ENCODE data around the gene HEMK1.
A peak's percentile ranks its signal among the peaks of the same experiment; 100 is the strongest.

Gene HEMK1

GRCh38 chr3:50591196-50591741 is 21.9 kb downstream of the HEMK1 start:
- H3K4me3 ChIP-seq (ENCODE audit: low read depth, low read length), result no peak overlapping the region
- H2AFZ ChIP-seq (ENCODE audit: low read length, unreplicated experiment), result no peak overlapping the region
- H3K27ac ChIP-seq (ENCODE audit: low read depth, low read length), result peak overlapping the region; percentile 76
- peaks cover 37% of the 10 kb centered on the region for H3K4me1 ChIP-seq (ENCODE audit: control insufficient read depth, insufficient read depth, low read length, unreplicated experiment)
- H3K36me3 ChIP-seq (ENCODE audit: insufficient read depth, low read length), result no peaks in the 10 kb centered on the region
- H3K79me2 ChIP-seq (ENCODE audit: control insufficient read depth, insufficient read depth, low read length, unreplicated experiment), result no peaks in the 10 kb centered on the region
- H3K27me3 ChIP-seq (ENCODE audit: insufficient read depth, low read length), result no peaks in the 10 kb centered on the region

GRCh38 chr3:50592568-50592967 is 23.2 kb downstream of the HEMK1 start:
- no peak overlapping the region for H3K27ac ChIP-seq (ENCODE audit: low read depth, low read length)
- H3K4me3 ChIP-seq (ENCODE audit: low read depth, low read length), result no peak overlapping the region
- H3K36me3 ChIP-seq (ENCODE audit: insufficient read depth, low read length), result no peaks in the 10 kb centered on the region
- H3K4me1 ChIP-seq (ENCODE audit: control insufficient read depth, insufficient read depth, low read length, unreplicated experiment), result peaks cover 34% of the 10 kb centered on the region
- H3K79me2 ChIP-seq (ENCODE audit: control insufficient read depth, insufficient read depth, low read length, unreplicated experiment), result no peaks in the 10 kb centered on the region
- no peak overlapping the region for H2AFZ ChIP-seq (ENCODE audit: low read length, unreplicated experiment)
- no peaks in the 10 kb centered on the region for H3K27me3 ChIP-seq (ENCODE audit: insufficient read depth, low read length)

- Histone ChIP-seq H3K27ac (ENCODE audit: low read depth, low read length) (no peak overlapping the region), H3K27me3 (ENCODE audit: insufficient read depth, low read length) (no peaks in the 10 kb centered on the region), H3K79me2 (ENCODE audit: control insufficient read depth, insufficient read depth, low read length, unreplicated experiment) (no peaks in the 10 kb centered on the region), H3K4me1 (ENCODE audit: control insufficient read depth, insufficient read depth, low read length, unreplicated experiment) (peaks cover 25% of the 10 kb centered on the region), H3K36me3 (ENCODE audit: insufficient read depth, low read length) (no peaks in the 10 kb centered on the region), H2AFZ (ENCODE audit: low read length, unreplicated experiment) (no peak overlapping the region), H3K4me3 (ENCODE audit: low read depth, low read length) (no peak overlapping the region)
Observed at GRCh38 chr3:50594253-50594785, 25.0 kb downstream of the HEMK1 start.

- Histone ChIP-seq H3K79me2 (ENCODE audit: control insufficient read depth, insufficient read depth, low read length, unreplicated experiment) (no peaks in the 10 kb centered on the region), H3K36me3 (ENCODE audit: insufficient read depth, low read length) (no peaks in the 10 kb centered on the region), H2AFZ (ENCODE audit: low read length, unreplicated experiment) (no peak overlapping the region), H3K4me1 (ENCODE audit: control insufficient read depth, insufficient read depth, low read length, unreplicated experiment) (peaks cover 28% of the 10 kb centered on the region), H3K4me3 (ENCODE audit: low read depth, low read length) (no peak overlapping the region), H3K27me3 (ENCODE audit: insufficient read depth, low read length) (no peaks in the 10 kb centered on the region), H3K27ac (ENCODE audit: low read depth, low read length) (no peak overlapping the region)
Observed at GRCh38 chr3:50599115-50599715, 29.9 kb downstream of the HEMK1 start.

- Histone ChIP-seq H2AFZ (ENCODE audit: low read length, unreplicated experiment) (no peak overlapping the region), H3K27ac (ENCODE audit: low read depth, low read length) (no peak overlapping the region), H3K79me2 (ENCODE audit: control insufficient read depth, insufficient read depth, low read length, unreplicated experiment) (no peaks in the 10 kb centered on the region), H3K27me3 (ENCODE audit: insufficient read depth, low read length) (no peaks in the 10 kb centered on the region), H3K36me3 (ENCODE audit: insufficient read depth, low read length) (no peaks in the 10 kb centered on the region), H3K4me1 (ENCODE audit: control insufficient read depth, insufficient read depth, low read length, unreplicated experiment) (peaks cover 28% of the 10 kb centered on the region), H3K4me3 (ENCODE audit: low read depth, low read length) (no peak overlapping the region)
Observed at GRCh38 chr3:50599716-50600118, 30.4 kb downstream of the HEMK1 start.

GRCh38 chr3:50600141-50600753 is 30.9 kb downstream of the HEMK1 start:
- Histone ChIP-seq H3K79me2 (ENCODE audit: control insufficient read depth, insufficient read depth, low read length, unreplicated experiment) (no peaks in the 10 kb centered on the region), H3K4me1 (ENCODE audit: control insufficient read depth, insufficient read depth, low read length, unreplicated experiment) (peaks cover 28% of the 10 kb centered on the region), H2AFZ (ENCODE audit: low read length, unreplicated experiment) (no peak overlapping the region), H3K4me3 (ENCODE audit: low read depth, low read length) (no peak overlapping the region), H3K27ac (ENCODE audit: low read depth, low read length) (peak overlapping the region; percentile 93; the same call in 1 of the 2 replicates), H3K27me3 (ENCODE audit: insufficient read depth, low read length) (no peaks in the 10 kb centered on the region), H3K36me3 (ENCODE audit: insufficient read depth, low read length) (no peaks in the 10 kb centered on the region)

GRCh38 chr3:50600841-50601591 is 31.7 kb downstream of the HEMK1 start:
- Histone ChIP-seq H2AFZ (ENCODE audit: low read length, unreplicated experiment) (peak overlapping the region; percentile 49), H3K4me3 (ENCODE audit: low read depth, low read length) (peak overlapping the region; percentile 52), H3K4me1 (ENCODE audit: control insufficient read depth, insufficient read depth, low read length, unreplicated experiment) (peaks cover 28% of the 10 kb centered on the region), H3K36me3 (ENCODE audit: insufficient read depth, low read length) (no peaks in the 10 kb centered on the region), H3K79me2 (ENCODE audit: control insufficient read depth, insufficient read depth, low read length, unreplicated experiment) (no peaks in the 10 kb centered on the region), H3K27ac (ENCODE audit: low read depth, low read length) (peak overlapping the region; percentile 93), H3K27me3 (ENCODE audit: insufficient read depth, low read length) (no peaks in the 10 kb centered on the region)

GRCh38 chr3:50602595-50603191 is 33.4 kb downstream of the HEMK1 start:
- H3K4me1 ChIP-seq (ENCODE audit: control insufficient read depth, insufficient read depth, low read length, unreplicated experiment), result peaks cover 28% of the 10 kb centered on the region
- H2AFZ ChIP-seq (ENCODE audit: low read length, unreplicated experiment), result no peak overlapping the region
- H3K79me2 ChIP-seq (ENCODE audit: control insufficient read depth, insufficient read depth, low read length, unreplicated experiment), result no peaks in the 10 kb centered on the region
- peak overlapping the region; percentile 93 for H3K27ac ChIP-seq (ENCODE audit: low read depth, low read length)
- H3K36me3 ChIP-seq (ENCODE audit: insufficient read depth, low read length), result no peaks in the 10 kb centered on the region
- H3K4me3 ChIP-seq (ENCODE audit: low read depth, low read length), result no peak overlapping the region
- H3K27me3 ChIP-seq (ENCODE audit: insufficient read depth, low read length), result no peaks in the 10 kb centered on the region

- Histone ChIP-seq H3K27me3 (ENCODE audit: insufficient read depth, low read length) (no peaks in the 10 kb centered on the region), H3K27ac (ENCODE audit: low read depth, low read length) (no peak overlapping the region), H3K79me2 (ENCODE audit: control insufficient read depth, insufficient read depth, low read length, unreplicated experiment) (no peaks in the 10 kb centered on the region), H3K4me1 (ENCODE audit: control insufficient read depth, insufficient read depth, low read length, unreplicated experiment) (peaks cover 28% of the 10 kb centered on the region), H3K36me3 (ENCODE audit: insufficient read depth, low read length) (no peaks in the 10 kb centered on the region), H3K4me3 (ENCODE audit: low read depth, low read length) (no peak overlapping the region), H2AFZ (ENCODE audit: low read length, unreplicated experiment) (no peak overlapping the region)
Observed at GRCh38 chr3:50603261-50604109, 34.2 kb downstream of the HEMK1 start.

All from ACC112 (cell line).